Neural cell (in vitro differentiated cells): ENCODE results near the gene CMTM5. TPM values are rescaled to one million over a fixed set of nuclear protein-coding genes. Genes with fewer than 3 reads are reported as not detected.

Experiments
- H2AFZ ChIP-seq: fragments of 200-600, 300-800 bp; sonication (generic), shearing (Covaris generic); 2 replicates; pipeline ENCODE4 v1.6.0; 2014; ENCODE audit warnings: low read depth, mild to moderate bottlenecking, antibody characterized with exemption, low read length, moderate library complexity
- H3F3A ChIP-seq: fragments of 200-600 bp; shearing (Covaris generic); 2 replicates; pipeline ENCODE4 v1.6.1; 2016; ENCODE audit warnings: mild to moderate bottlenecking, moderate library complexity, mixed read lengths, antibody characterized with exemption, low read length; ENCODE audit not compliant: insufficient read depth, poor library complexity, severe bottlenecking
- H3K27ac ChIP-seq: fragments of 200-600, 300-800 bp; sonication (generic), shearing (Covaris generic); 2 replicates; pipeline ENCODE4 v1.5.1; 2014; ENCODE audit warnings: mild to moderate bottlenecking, low read length, moderate library complexity
- H3K27me3 ChIP-seq: fragments of 300-800, 200-600 bp; sonication (generic), shearing (Covaris generic); 2 replicates; pipeline ENCODE4 v1.6.0; 2014; ENCODE audit warnings: mild to moderate bottlenecking, low read depth, low read length, moderate library complexity; ENCODE audit not compliant: insufficient read depth
- H3K36me3 ChIP-seq: fragments of 300-800, 200-600 bp; sonication (generic), shearing (Covaris generic); 2 replicates; pipeline ENCODE4 v1.5.1; 2014; ENCODE audit warnings: mild to moderate bottlenecking, antibody characterized with exemption, low read length, moderate library complexity; ENCODE audit not compliant: insufficient read depth
- H3K4me2 ChIP-seq: fragments of 300-800, 200-600 bp; sonication (generic), shearing (Covaris generic); 2 replicates; pipeline ENCODE4 v1.6.0; 2014; ENCODE audit warnings: mild to moderate bottlenecking, low read length
- H3K4me3 ChIP-seq: fragments of 300-800, 200-600 bp; sonication (generic), shearing (Covaris generic); 2 replicates; pipeline ENCODE4 v1.5.1; 2014; ENCODE audit warnings: mild to moderate bottlenecking, low read length, moderate library complexity
- H3K79me2 ChIP-seq: fragments of 200-600 bp; shearing (Covaris generic); replicated peaks from 2 replicates; pipeline ENCODE4 v1.6.0; 2014; ENCODE audit warnings: mild to moderate bottlenecking, low read length, moderate library complexity; ENCODE audit not compliant: insufficient read depth
- H3K9ac ChIP-seq: fragments of 300-800, 200-600 bp; sonication (generic), shearing (Covaris generic); 2 replicates; pipeline ENCODE4 v1.6.1; 2016; ENCODE audit warnings: mild to moderate bottlenecking, low read length, mixed read lengths
- H3K9me2 ChIP-seq: fragments of 200-600 bp; shearing (Covaris generic); 2 replicates; pipeline ENCODE4 v1.6.1; 2016; ENCODE audit warnings: mild to moderate bottlenecking, low read length, mixed read lengths; ENCODE audit not compliant: insufficient read depth
- H3K9me3 ChIP-seq: fragments of 200-600, 300-800 bp; sonication (generic), shearing (Covaris generic); 2 replicates; pipeline ENCODE4 v1.6.1; 2016; ENCODE audit warnings: mild to moderate bottlenecking, mixed run types, low read length, moderate library complexity, mixed read lengths
- H4K20me1 ChIP-seq: fragments of 200-600 bp; shearing (Covaris generic); 2 replicates; pipeline ENCODE4 v1.6.1; 2016; ENCODE audit warnings: mild to moderate bottlenecking, mixed run types; ENCODE audit not compliant: insufficient read depth
- CTCF ChIP-seq: fragments of 450-650 bp; IDR thresholded peaks from 2 replicates; pipeline ENCODE4 v1.5.1; 2014; ENCODE audit warnings: antibody characterized with exemption, mild to moderate bottlenecking, moderate library complexity; ENCODE audit not compliant: poor library complexity, severe bottlenecking
- EP300 ChIP-seq: fragments of 450-650 bp; conservative IDR thresholded peaks from 2 replicates; pipeline ENCODE4 v1.6.1; 2014; ENCODE audit warnings: antibody characterized with exemption, mild to moderate bottlenecking, moderate library complexity; ENCODE audit not compliant: poor library complexity, severe bottlenecking
- EZH2 ChIP-seq: fragments of 200-600, 300-800 bp; shearing (Covaris generic), sonication (generic); IDR thresholded peaks from 2 replicates; pipeline ENCODE4 v1.6.1; 2014; ENCODE audit warnings: antibody characterized with exemption, low read length, borderline replicate concordance, mild to moderate bottlenecking; ENCODE audit not compliant: insufficient read depth, poor library complexity, severe bottlenecking
- MXI1 ChIP-seq: fragments of 450-650 bp; conservative IDR thresholded peaks from 2 replicates; pipeline ENCODE4 v1.6.1; 2014; ENCODE audit warnings: antibody characterized with exemption, mild to moderate bottlenecking; ENCODE audit not compliant: poor library complexity, severe bottlenecking
- POLR2AphosphoS5 ChIP-seq: IDR thresholded peaks from 2 replicates; pipeline ENCODE4 v1.6.1; 2012
- RAD21 ChIP-seq: fragments of 450-650 bp; conservative IDR thresholded peaks from 2 replicates; pipeline ENCODE4 v1.6.1; 2014; ENCODE audit warnings: antibody characterized with exemption, mild to moderate bottlenecking, moderate library complexity
- SMC3 ChIP-seq: fragments of 450-650 bp; conservative IDR thresholded peaks from 2 replicates; pipeline ENCODE4 v1.6.1; 2014; ENCODE audit warnings: antibody characterized with exemption, mild to moderate bottlenecking, moderate library complexity; ENCODE audit not compliant: poor library complexity
- TAF1 ChIP-seq: IDR thresholded peaks from 2 replicates; pipeline ENCODE4 v1.6.1; 2012; ENCODE audit warnings: low read depth
- polyA plus RNA-seq: library from polyadenylated mRNA; depleted of rRNA; stranded (reverse); fragments of >200 nt; gene quantifications from 2 replicates; pipeline ENCODE4 v1.2.3, GENCODE V29; 2014
- TF ChIP-seq, protein P1 (sequence below): IDR thresholded peaks from 2 replicates; pipeline ENCODE4 v1.6.1; 2012; ENCODE audit warnings: borderline replicate concordance

The CMTM5 gene
- polyA plus RNA-seq, 1 donor from 2014 or later: not detected

GRCh38 chr14:23359167-23359626 lies 17.6 kb upstream of the CMTM5 start:
- H3F3A ChIP-seq: no peaks in the 10 kb centered on the region
- peaks cover 17% of the 10 kb centered on the region for H3K79me2 ChIP-seq
- H2AFZ ChIP-seq: no peak overlapping the region
- TF ChIP-seq EP300 (no peak), SMC3 (no peak), TAF1 (no peak), RAD21 (no peak), MXI1 (no peak), CTCF (no peak), POLR2AphosphoS5 (no peak), EZH2 (no peak)
- TF ChIP-seq, protein P1, sequence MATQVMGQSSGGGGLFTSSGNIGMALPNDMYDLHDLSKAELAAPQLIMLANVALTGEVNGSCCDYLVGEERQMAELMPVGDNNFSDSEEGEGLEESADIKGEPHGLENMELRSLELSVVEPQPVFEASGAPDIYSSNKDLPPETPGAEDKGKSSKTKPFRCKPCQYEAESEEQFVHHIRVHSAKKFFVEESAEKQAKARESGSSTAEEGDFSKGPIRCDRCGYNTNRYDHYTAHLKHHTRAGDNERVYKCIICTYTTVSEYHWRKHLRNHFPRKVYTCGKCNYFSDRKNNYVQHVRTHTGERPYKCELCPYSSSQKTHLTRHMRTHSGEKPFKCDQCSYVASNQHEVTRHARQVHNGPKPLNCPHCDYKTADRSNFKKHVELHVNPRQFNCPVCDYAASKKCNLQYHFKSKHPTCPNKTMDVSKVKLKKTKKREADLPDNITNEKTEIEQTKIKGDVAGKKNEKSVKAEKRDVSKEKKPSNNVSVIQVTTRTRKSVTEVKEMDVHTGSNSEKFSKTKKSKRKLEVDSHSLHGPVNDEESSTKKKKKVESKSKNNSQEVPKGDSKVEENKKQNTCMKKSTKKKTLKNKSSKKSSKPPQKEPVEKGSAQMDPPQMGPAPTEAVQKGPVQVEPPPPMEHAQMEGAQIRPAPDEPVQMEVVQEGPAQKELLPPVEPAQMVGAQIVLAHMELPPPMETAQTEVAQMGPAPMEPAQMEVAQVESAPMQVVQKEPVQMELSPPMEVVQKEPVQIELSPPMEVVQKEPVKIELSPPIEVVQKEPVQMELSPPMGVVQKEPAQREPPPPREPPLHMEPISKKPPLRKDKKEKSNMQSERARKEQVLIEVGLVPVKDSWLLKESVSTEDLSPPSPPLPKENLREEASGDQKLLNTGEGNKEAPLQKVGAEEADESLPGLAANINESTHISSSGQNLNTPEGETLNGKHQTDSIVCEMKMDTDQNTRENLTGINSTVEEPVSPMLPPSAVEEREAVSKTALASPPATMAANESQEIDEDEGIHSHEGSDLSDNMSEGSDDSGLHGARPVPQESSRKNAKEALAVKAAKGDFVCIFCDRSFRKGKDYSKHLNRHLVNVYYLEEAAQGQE: no peak
- H3K27me3 ChIP-seq: no peaks in the 10 kb centered on the region
- no peak overlapping the region for H3K4me3 ChIP-seq
- H4K20me1 ChIP-seq: no peaks in the 10 kb centered on the region
- no peak overlapping the region for H3K4me2 ChIP-seq
- H3K9me2 ChIP-seq: no peaks in the 10 kb centered on the region
- H3K36me3 ChIP-seq: no peaks in the 10 kb centered on the region
- H3K9ac ChIP-seq: no peak overlapping the region
- no peaks in the 10 kb centered on the region for H3K9me3 ChIP-seq
- H3K27ac ChIP-seq: no peak overlapping the region

GRCh38 chr14:23359722-23360447 lies 17.0 kb upstream of the CMTM5 start:
- H3K4me3 ChIP-seq: no peak overlapping the region

More at GRCh38 chr14:23359722-23360447, 17.0 kb upstream of the CMTM5 start:
- H3K4me2 ChIP-seq: no peak overlapping the region
- peaks cover under 1% of the 10 kb centered on the region for H3K27me3 ChIP-seq
- no peaks in the 10 kb centered on the region for H3F3A ChIP-seq
- TF ChIP-seq, protein P1: no peak
- TF ChIP-seq CTCF (no peak), EP300 (no peak), EZH2 (no peak), RAD21 (no peak), MXI1 (no peak), TAF1 (no peak), SMC3 (no peak), POLR2AphosphoS5 (no peak)
- no peaks in the 10 kb centered on the region for H3K9me2 ChIP-seq
- no peak overlapping the region for H3K27ac ChIP-seq
- no peaks in the 10 kb centered on the region for H3K9me3 ChIP-seq
- H2AFZ ChIP-seq: no peak overlapping the region
- H3K36me3 ChIP-seq: no peaks in the 10 kb centered on the region
- no peaks in the 10 kb centered on the region for H4K20me1 ChIP-seq
- peaks cover 24% of the 10 kb centered on the region for H3K79me2 ChIP-seq
- no peak overlapping the region for H3K9ac ChIP-seq
